PFSK-1 (cell line): Measurements from ENCODE around the gene CFAP251.

ENCODE experiments used
- FOXP2 ChIP-seq: optimal IDR thresholded peaks from 2 replicates; pipeline ENCODE3; 2011; ENCODE audit warnings: borderline replicate concordance, control low read depth, inconsistent platforms; ENCODE audit not compliant: insufficient read depth; ENCODE audit errors: extremely low read length, extremely low read depth
- POLR2AphosphoS5 ChIP-seq: IDR thresholded peaks from 2 replicates; pipeline ENCODE4 v1.6.1; 2012; ENCODE audit warnings: low read depth, mild to moderate bottlenecking, control low read depth, low read length, moderate library complexity
- SIN3A ChIP-seq: IDR thresholded peaks from 2 replicates; pipeline ENCODE4 v1.6.1; 2012; ENCODE audit warnings: mild to moderate bottlenecking, low read length, moderate library complexity, borderline replicate concordance; ENCODE audit not compliant: insufficient read depth
- TAF1 ChIP-seq: IDR thresholded peaks from 2 replicates; pipeline ENCODE4 v1.6.1; 2012; ENCODE audit warnings: low read length, control low read depth, borderline replicate concordance; ENCODE audit not compliant: insufficient read depth
- TF ChIP-seq, protein P1 (sequence below), 2 experiments: IDR thresholded peaks; 2 replicates each; pipeline versions ENCODE4 v1.6.1 to v1.8.0; 2011 to 2012; ENCODE audit warnings: low read depth in 2 of 2, low read length in 2 of 2, control low read depth in 1 of 2, inconsistent platforms in 1 of 2, mild to moderate bottlenecking in 1 of 2, moderate library complexity in 1 of 2; ENCODE audit not compliant: insufficient read depth in 1 of 2

CFAP251 gene

DNA sequence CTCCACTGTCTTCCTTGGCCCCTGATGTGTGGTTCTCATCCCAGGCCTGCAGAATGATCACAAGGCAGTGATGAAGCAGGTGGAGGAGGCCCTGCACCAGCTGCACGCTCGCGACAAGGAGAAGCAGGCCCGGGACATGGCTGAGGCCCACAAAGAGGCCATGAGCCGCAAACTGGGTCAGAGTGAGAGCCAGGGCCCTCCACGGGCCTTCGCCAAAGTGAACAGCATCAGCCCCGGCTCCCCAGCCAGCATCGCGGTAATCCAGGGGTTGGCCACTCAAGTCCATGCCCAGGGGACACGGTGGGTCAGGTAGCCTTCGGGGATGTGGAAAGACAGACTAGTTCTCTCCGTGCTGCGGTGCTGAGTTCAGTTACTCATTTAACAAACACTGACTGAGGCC, 18.8 kb upstream of the CFAP251 start:
- no peak for TF ChIP-seq POLR2AphosphoS5
- no peak for TF ChIP-seq FOXP2
- TF ChIP-seq, protein P1, sequence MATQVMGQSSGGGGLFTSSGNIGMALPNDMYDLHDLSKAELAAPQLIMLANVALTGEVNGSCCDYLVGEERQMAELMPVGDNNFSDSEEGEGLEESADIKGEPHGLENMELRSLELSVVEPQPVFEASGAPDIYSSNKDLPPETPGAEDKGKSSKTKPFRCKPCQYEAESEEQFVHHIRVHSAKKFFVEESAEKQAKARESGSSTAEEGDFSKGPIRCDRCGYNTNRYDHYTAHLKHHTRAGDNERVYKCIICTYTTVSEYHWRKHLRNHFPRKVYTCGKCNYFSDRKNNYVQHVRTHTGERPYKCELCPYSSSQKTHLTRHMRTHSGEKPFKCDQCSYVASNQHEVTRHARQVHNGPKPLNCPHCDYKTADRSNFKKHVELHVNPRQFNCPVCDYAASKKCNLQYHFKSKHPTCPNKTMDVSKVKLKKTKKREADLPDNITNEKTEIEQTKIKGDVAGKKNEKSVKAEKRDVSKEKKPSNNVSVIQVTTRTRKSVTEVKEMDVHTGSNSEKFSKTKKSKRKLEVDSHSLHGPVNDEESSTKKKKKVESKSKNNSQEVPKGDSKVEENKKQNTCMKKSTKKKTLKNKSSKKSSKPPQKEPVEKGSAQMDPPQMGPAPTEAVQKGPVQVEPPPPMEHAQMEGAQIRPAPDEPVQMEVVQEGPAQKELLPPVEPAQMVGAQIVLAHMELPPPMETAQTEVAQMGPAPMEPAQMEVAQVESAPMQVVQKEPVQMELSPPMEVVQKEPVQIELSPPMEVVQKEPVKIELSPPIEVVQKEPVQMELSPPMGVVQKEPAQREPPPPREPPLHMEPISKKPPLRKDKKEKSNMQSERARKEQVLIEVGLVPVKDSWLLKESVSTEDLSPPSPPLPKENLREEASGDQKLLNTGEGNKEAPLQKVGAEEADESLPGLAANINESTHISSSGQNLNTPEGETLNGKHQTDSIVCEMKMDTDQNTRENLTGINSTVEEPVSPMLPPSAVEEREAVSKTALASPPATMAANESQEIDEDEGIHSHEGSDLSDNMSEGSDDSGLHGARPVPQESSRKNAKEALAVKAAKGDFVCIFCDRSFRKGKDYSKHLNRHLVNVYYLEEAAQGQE (IDR thresholded peaks at IDR 0.05; ENCODE audit: insufficient read depth in 1 of 2, low read depth in 2 of 2, low read length in 2 of 2): no peak
- TF ChIP-seq TAF1: no peak
- TF ChIP-seq SIN3A: no peak

DNA sequence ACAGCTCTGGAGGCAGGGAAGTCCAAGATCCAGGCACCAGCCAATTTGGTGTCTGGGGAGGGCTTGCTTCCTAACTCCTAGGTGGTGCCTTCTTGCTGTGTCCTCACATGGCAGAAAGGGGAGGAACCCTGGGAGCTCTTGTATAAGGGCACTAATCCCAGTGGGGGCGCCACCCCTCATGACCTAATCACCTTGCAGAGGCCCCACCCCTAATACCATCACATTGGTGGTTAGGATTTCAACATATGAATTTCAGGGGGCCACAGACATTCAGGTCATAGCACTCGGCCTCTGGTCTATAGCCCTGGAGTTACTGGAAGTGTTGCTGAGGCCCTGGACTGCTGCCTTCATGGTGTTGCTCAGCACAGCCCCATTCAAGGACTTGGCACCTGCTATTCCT, 15.2 kb upstream of the CFAP251 start:
- TF ChIP-seq FOXP2 (no peak), POLR2AphosphoS5 (no peak), SIN3A (no peak), TAF1 (no peak)
- TF ChIP-seq, protein P1 (IDR thresholded peaks at IDR 0.05; ENCODE audit: insufficient read depth in 1 of 2, low read depth in 2 of 2, low read length in 2 of 2): no peak

DNA sequence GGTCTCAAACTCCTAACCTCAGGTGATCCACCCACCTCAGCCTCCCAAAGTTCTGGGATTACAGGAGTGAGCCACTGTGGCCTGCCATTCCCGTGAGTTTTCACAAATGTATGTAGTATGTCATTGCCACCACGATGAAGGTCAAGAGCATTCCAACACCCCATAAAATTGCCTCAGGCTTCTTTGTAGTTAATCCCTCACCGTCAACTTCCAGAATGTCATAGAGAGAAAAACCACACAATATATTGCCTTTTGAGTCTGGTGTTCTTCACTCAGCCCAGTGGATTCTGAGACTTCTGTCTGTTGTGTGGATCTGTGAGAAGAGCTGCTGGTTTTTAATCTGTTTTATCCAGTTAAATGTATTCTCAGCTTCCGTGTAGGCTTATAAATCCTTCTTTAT, 12.6 kb upstream of the CFAP251 start:
- TF ChIP-seq FOXP2: no peak
- no peak for TF ChIP-seq POLR2AphosphoS5
- TF ChIP-seq, protein P1 (IDR thresholded peaks at IDR 0.05; ENCODE audit: insufficient read depth in 1 of 2, low read depth in 2 of 2, low read length in 2 of 2): no peak
- TF ChIP-seq TAF1: no peak
- no peak for TF ChIP-seq SIN3A

DNA sequence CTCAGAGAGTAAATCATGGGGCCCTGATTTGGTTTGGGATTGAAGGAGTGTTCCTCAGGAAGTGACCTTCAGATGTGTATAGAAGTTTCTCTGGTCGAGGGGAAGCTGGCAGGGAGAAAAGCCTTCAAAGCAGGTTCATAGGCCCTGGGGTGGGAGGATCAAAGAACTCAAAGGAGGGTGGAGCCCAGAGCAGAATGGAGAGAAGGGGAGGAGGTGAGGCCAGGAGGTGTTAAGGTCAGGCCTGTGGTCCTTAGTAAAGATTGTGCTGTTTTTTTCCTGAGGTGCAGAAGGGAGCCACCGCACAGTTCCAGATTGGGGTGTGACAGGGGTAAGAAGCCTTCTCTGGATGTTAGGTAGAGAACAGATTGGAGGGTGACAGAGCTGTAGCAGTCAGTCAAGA, 9.7 kb upstream of the CFAP251 start:
- TF ChIP-seq POLR2AphosphoS5: no peak
- no peak for TF ChIP-seq FOXP2
- no peak for TF ChIP-seq SIN3A
- TF ChIP-seq, protein P1 (IDR thresholded peaks at IDR 0.05; ENCODE audit: insufficient read depth in 1 of 2, low read depth in 2 of 2, low read length in 2 of 2): no peak
- TF ChIP-seq TAF1: no peak

DNA sequence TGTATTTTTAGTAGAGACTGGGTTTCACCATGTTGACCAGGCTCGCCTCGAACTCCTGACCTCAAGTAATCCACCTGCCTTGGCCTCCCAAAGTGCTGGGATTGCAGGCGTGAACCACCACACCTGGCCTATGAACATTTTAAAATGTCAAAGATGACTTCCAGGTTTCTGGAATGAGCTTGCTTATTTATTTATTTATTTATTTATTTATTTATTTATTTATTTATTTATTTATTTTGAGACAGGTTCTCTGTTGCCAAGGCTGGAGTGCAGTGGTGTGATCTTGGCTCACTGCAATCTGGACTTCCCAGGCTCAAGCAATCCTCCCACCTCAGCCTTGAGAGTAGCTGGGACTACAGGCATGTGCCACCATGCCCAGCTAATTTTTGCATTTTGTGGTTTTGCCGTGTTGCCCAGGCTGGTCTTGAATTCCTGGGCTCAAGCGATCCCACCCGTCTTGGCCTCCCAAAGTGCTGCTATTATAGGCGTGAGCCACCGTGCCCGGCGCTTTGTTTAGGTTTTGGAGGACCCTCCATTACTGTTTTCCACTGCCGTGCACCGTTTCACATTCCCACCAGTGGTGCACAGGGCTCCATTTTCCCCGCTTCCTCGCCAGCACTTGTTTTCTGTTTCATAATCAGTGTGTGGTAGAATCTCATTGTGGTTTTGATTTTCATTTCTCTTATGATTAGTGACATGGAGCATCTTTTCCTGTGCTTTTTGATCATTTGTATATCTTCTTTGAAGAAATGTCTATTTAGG, 6.4 kb upstream of the CFAP251 start:
- no peak for TF ChIP-seq FOXP2
- TF ChIP-seq SIN3A: no peak
- no peak for TF ChIP-seq POLR2AphosphoS5

DNA sequence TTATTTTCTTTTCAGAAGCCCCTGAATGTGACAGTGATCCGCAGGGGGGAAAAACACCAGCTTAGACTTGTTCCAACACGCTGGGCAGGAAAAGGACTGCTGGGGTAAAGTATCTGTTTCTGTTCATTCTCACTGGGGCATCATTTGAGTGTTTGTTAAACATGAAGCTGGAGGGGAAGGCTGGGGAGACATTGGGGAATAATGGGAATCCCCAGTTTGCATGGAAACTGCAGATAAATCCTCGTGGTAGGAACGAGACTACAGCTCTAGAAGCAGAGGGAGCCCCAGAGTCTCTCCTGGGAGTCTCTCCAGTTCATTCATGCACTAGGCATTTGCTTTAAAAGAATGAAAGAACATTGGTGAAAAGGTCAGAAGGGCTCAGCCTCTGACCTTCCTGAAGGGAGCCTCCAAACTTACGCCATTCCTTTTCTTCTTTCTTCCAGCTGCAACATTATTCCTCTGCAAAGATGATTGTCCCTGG, 2.5 kb upstream of the CFAP251 start:
- TF ChIP-seq, protein P1 (IDR thresholded peaks at IDR 0.05; ENCODE audit: insufficient read depth in 1 of 2, low read depth in 2 of 2, low read length in 2 of 2): no peak
- no peak for TF ChIP-seq SIN3A
- TF ChIP-seq FOXP2: no peak
- no peak for TF ChIP-seq POLR2AphosphoS5
- no peak for TF ChIP-seq TAF1
